Muscle layer of colon (tissue), 2 donors: ENCODE measurements around the gene CBR1.
"Not testable (repeated sequence)": the region's sequence is repeated elsewhere in the genome, so short reads cannot be mapped to it uniquely, and the experiment has no call there.

Source experiments
- H3K27ac ChIP-seq: one replicate; pipeline ENCODE4 v1.7.0; 2013; ENCODE audit warnings: low read depth, mild to moderate bottlenecking, low read length, moderate library complexity
- H3K27me3 ChIP-seq, 2 donors: one replicate each; pipeline ENCODE4 v1.7.0; 2013; ENCODE audit warnings: low read length in 2 of 2, mild to moderate bottlenecking in 2 of 2; ENCODE audit not compliant: insufficient read depth in 2 of 2, control insufficient read depth in 1 of 2
- H3K36me3 ChIP-seq: one replicate; pipeline ENCODE4 v1.7.0; 2013; ENCODE audit warnings: mild to moderate bottlenecking, low read length; ENCODE audit not compliant: insufficient read depth
- H3K4me1 ChIP-seq: one replicate; pipeline ENCODE4 v1.7.0; 2013; ENCODE audit warnings: mild to moderate bottlenecking, low read length; ENCODE audit not compliant: insufficient read depth
- H3K4me3 ChIP-seq, 2 donors: one replicate each; pipeline ENCODE4 v1.7.0; 2013; ENCODE audit warnings: low read length in 2 of 2, low read depth in 1 of 2, mild to moderate bottlenecking in 1 of 2, moderate library complexity in 1 of 2
- H3K9ac ChIP-seq: one replicate; pipeline ENCODE4 v1.7.0; 2013; ENCODE audit warnings: low read length
- H3K9me3 ChIP-seq: one replicate; pipeline ENCODE4 v1.7.0; 2013; ENCODE audit warnings: mild to moderate bottlenecking, low read length
- donor health status: abdominal sarcoma.
- donor health status: Adenocarcinoma of cecum.

Gene CBR1

GRCh38 chr21:36073181-36073580 is 3.4 kb downstream of the CBR1 start:
- Histone ChIP-seq H3K4me1 (peaks cover 39% of the 10 kb centered on the region), H3K36me3 (peaks cover 25% of the 10 kb centered on the region), H3K27ac (no peak overlapping the region), H3K4me3 (no peak overlapping the region), H3K27me3 (no peaks in the 10 kb centered on the region), H3K9me3 (no peaks in the 10 kb centered on the region), H3K9ac (no peak overlapping the region)

- not testable (repeated sequence) for H3K27ac ChIP-seq
- H3K4me1 ChIP-seq: peaks cover 39% of the 10 kb centered on the region
These were observed 4.1 kb downstream of the CBR1 start for GRCh38 chr21:36073911-36074310.

GRCh38 chr21:36075171-36075570 is 5.3 kb downstream of the CBR1 start:
- Histone ChIP-seq H3K4me1 (peaks cover 31% of the 10 kb centered on the region), H3K4me3 (no peak overlapping the region), H3K27me3 (no peaks in the 10 kb centered on the region), H3K9me3 (no peaks in the 10 kb centered on the region), H3K9ac (no peak overlapping the region), H3K36me3 (peaks cover 25% of the 10 kb centered on the region), H3K27ac (no peak overlapping the region)

More at GRCh38 chr21:36073911-36074310, 4.1 kb downstream of the CBR1 start:
- peaks cover 25% of the 10 kb centered on the region for H3K36me3 ChIP-seq
- H3K9me3 ChIP-seq, H3K27me3 ChIP-seq, H3K4me3 ChIP-seq, H3K9ac ChIP-seq: not testable (repeated sequence)

- Histone ChIP-seq H3K9ac (no peak overlapping the region), H3K27ac (no peak overlapping the region), H3K4me1 (peaks cover 24% of the 10 kb centered on the region), H3K9me3 (no peaks in the 10 kb centered on the region), H3K36me3 (peaks cover 25% of the 10 kb centered on the region), H3K27me3 (no peaks in the 10 kb centered on the region), H3K4me3 (no peak overlapping the region)
These were observed 6.1 kb downstream of the CBR1 start for GRCh38 chr21:36075953-36076352.

DNA sequence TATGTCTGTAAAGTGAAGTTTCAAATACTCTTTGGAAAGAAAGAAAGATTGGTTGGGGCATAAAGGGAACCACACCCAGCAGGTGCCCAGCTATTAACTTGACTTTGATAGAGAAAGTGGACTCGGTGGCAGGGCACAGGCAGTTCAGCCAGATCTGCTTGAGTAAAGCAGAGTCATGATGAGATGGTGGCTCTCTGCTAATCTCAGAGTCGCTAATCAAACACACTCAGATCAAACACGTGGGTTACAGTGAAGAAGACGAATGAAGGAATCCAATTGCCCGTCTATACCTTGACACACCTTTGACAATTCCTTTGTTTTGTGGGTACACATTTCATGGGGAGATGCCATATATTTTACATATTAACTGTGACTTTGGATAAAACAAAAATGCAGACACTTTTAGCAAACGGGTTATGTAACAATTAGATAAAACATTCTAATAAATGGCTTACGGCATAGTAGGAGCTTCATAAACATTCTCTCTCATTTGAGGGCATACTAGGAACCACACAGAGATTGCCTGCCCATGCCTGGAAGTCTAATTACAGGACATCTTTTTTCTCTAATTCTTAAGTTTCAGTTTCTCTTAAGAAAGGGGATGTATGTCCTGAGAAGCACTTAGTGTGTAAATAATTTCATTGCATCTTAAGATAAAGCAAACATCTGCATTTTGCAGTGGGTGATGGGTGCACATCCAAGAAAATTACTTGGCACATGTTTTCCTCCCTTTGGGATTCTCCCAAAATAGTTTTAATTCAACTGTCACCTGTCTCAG is 7.2 kb downstream of the CBR1 start:
- Histone ChIP-seq H3K9ac (no peak overlapping the region), H3K4me3 (no peak overlapping the region), H3K9me3 (no peaks in the 10 kb centered on the region), H3K27me3 (no peaks in the 10 kb centered on the region), H3K27ac (no peak overlapping the region), H3K36me3 (peaks cover 14% of the 10 kb centered on the region), H3K4me1 (peaks cover 13% of the 10 kb centered on the region)

DNA sequence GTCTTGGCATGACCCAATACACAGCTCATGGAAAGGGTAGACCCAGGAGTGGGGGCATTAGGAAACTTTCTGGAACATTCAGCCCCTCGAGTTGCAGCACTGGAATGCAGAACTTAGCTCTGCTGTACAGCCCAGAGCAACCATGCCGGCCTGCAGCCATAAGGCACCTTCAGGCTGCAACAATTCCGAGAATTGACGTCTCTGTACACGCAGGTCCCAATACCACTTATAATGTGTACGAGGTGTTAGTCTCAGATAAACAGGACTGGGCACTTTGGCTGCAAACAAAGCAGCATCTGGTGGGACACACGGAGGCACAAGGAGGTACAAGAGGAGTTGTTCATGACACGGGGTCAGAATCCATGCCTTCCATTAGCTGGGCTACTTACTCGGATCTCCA is 7.9 kb downstream of the CBR1 start:
- Histone ChIP-seq H3K4me3 (no peak overlapping the region), H3K4me1 (peaks cover 7% of the 10 kb centered on the region), H3K9ac (no peak overlapping the region), H3K9me3 (no peaks in the 10 kb centered on the region), H3K27me3 (no peaks in the 10 kb centered on the region), H3K36me3 (peaks cover 8% of the 10 kb centered on the region), H3K27ac (no peak overlapping the region)

DNA sequence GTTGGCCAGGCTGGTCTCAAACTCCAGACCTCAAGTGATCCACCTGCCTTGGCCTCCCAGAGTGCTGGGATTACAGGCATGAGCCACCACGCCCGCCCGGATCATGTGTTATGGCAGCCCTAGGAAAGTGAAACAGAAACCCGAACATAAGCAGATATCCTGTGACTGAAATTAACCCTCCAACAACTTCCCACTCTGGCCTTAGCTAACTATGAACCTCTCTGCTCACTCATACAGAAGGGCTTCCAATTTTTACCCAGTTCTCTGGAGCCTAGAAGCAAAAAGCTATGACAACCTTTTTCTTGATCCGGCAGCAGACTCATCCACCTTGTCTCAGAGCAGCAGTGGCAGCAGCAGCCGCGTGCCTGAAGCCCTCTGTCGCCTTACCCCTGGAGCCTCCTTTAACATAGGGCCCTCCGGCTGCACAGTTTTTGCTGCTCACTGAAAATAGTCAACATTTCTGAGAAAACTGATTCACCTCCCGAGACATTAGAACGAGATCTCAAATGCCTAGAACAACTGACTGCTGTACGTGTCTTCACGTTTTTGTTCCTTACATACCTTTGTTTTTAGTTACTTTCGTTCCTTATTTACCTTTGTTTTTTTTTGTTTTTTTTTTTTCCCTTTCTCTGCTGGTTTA is 9.3 kb downstream of the CBR1 start:
- no peaks in the 10 kb centered on the region for H3K4me1 ChIP-seq
- H3K4me3 ChIP-seq: no peak overlapping the region
- H3K36me3 ChIP-seq: no peaks in the 10 kb centered on the region
- no peak overlapping the region for H3K9ac ChIP-seq
- no peaks in the 10 kb centered on the region for H3K27me3 ChIP-seq
- no peak overlapping the region for H3K27ac ChIP-seq
- no peaks in the 10 kb centered on the region for H3K9me3 ChIP-seq

GRCh38 chr21:36079671-36080070 is 9.8 kb downstream of the CBR1 start:
- Histone ChIP-seq H3K9ac (no peak overlapping the region), H3K36me3 (no peaks in the 10 kb centered on the region), H3K4me1 (no peaks in the 10 kb centered on the region), H3K4me3 (no peak overlapping the region), H3K9me3 (no peaks in the 10 kb centered on the region), H3K27me3 (no peaks in the 10 kb centered on the region), H3K27ac (no peak overlapping the region)

DNA sequence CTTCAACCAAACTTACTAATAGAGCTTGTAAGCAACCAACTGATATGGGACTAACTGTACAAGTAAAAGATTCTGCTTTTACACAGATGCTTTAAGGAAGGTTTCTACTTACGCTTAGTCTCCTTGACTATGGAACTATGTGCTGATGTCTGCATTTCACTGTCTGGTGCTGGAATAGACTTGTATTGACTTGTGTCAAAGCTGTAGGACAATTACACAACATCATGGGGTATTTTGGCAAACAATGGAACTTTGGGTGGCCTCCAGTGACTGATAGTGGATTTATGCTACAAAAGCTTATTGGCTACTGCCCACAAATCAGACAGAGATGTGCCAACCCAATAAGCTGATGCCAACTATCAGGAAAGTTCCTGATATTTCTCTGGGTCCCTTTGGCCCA is 10.6 kb downstream of the CBR1 start:
- H3K4me1 ChIP-seq: no peaks in the 10 kb centered on the region
- H3K36me3 ChIP-seq: no peaks in the 10 kb centered on the region
- H3K9ac ChIP-seq: no peak overlapping the region
- no peak overlapping the region for H3K4me3 ChIP-seq
- H3K27ac ChIP-seq: no peak overlapping the region
- no peaks in the 10 kb centered on the region for H3K9me3 ChIP-seq
- no peaks in the 10 kb centered on the region for H3K27me3 ChIP-seq

DNA sequence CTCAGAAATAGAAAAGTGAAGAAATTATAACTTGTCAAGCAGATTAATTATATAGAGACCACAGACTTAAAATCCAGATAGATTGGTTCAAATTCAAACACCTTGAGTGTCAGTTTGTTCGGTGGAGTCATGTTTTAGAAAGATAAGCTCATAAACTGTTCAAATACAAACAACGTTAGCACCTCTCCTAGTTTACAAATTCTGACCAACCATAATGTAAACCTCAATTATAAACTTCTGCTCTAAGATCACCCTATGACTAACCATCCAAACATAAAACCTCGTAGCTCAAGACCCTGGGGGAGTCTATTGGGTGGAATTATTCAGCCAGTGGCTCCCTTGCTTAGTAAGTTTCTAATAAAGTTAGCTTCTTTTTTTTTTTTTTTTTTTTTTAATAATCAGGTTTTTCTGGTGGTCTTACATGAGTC is 12.4 kb downstream of the CBR1 start:
- Histone ChIP-seq H3K4me1 (no peaks in the 10 kb centered on the region), H3K27ac (no peak overlapping the region), H3K27me3 (no peaks in the 10 kb centered on the region), H3K9ac (no peak overlapping the region), H3K4me3 (no peak overlapping the region), H3K36me3 (no peaks in the 10 kb centered on the region), H3K9me3 (no peaks in the 10 kb centered on the region)

- Histone ChIP-seq H3K27me3 (no peaks in the 10 kb centered on the region), H3K4me3 (no peak overlapping the region), H3K4me1 (no peaks in the 10 kb centered on the region), H3K9ac (no peak overlapping the region), H3K27ac (no peak overlapping the region), H3K36me3 (no peaks in the 10 kb centered on the region), H3K9me3 (no peaks in the 10 kb centered on the region)
These were observed 17.7 kb downstream of the CBR1 start for GRCh38 chr21:36087362-36088138.
